RWPE1 (cell line): ENCODE data around the gene RASSF1.
"Not testable (repeated sequence)": the region's sequence is repeated elsewhere in the genome, so short reads cannot be mapped to it uniquely, and the experiment has no call there.

Experiments used
- CTCF ChIA-PET: fragments of 350-600 bp; sonication (Branson Sonifier 250); formaldehyde crosslinking; extraction: SDS; loops from one replicate; lab custom pipeline; 2021; lab: Yijun Ruan, JAX
- POLR2A ChIA-PET: fragments of 400-600 bp; formaldehyde crosslinking; extraction: SDS; loops from one replicate; lab custom pipeline; 2020; ENCODE audit warnings: antibody characterized with exemption; ENCODE audit not compliant: low non-redundant PET; lab: Yijun Ruan, JAX
- DNase-seq: peaks from one replicate; pipeline ENCODE4 v3.0.0; 2012; ENCODE audit warnings: low spot score
- H3K27ac ChIP-seq: fragments of 450-650 bp; 2 replicates; pipeline ENCODE4 v1.5.1; 2017
- CTCF ChIP-seq: fragments of 450-650 bp; conservative IDR thresholded peaks from 2 replicates; pipeline ENCODE4 v1.5.1; 2017; ENCODE audit warnings: low read depth, mild to moderate bottlenecking

Gene RASSF1

GRCh38 chr3:50314342-50314741 is 26.3 kb downstream of the RASSF1 start:
- peak overlapping the region; percentile 97 for H3K27ac ChIP-seq
- POLR2A ChIA-PET, result no interaction called here
- CTCF ChIA-PET, result no interaction called here
- no peak for TF ChIP-seq CTCF
- no peak for DNase-seq

- CTCF ChIA-PET, POLR2A ChIA-PET, H3K27ac ChIP-seq, DNase-seq: not testable (repeated sequence)
These were observed 28.6 kb downstream of the RASSF1 start for GRCh38 chr3:50312041-50312440.

GRCh38 chr3:50304601-50305000 is 36.0 kb downstream of the RASSF1 start:
- TF ChIP-seq CTCF, result no peak
- ChIA-PET CTCF (interaction anchor here (0.6 kb wide), 1 partner anchor 19 kb away, joined by 5 read pairs; no protein-coding TSS in a partner anchor), POLR2A (no interaction called here)
- no peak for DNase-seq
- H3K27ac ChIP-seq, result no peak overlapping the region

- no peak for DNase-seq
- TF ChIP-seq CTCF, result no peak; the same call in 1 of the 2 replicates
- ChIA-PET CTCF (interaction anchor here (0.6 kb wide), 1 partner anchor 784 kb away, joined by 3 read pairs; no protein-coding TSS in a partner anchor), POLR2A (no interaction called here)
- peak within 1 kb of the TSS; percentile 93 for H3K27ac ChIP-seq
These were observed 37.4 kb downstream of the RASSF1 start, which contains the start of gene HYAL1 for GRCh38 chr3:50303013-50303815. TSS of gene HYAL1 (minus strand) at chr3:50303574. CDS start at chr3:50302956, 618 bp downstream.

GRCh38 chr3:50302095-50303012 is 38.3 kb downstream of the RASSF1 start:
- DNase-seq, result no peak
- POLR2A ChIA-PET, result no interaction called here
- H3K27ac ChIP-seq, result peak overlapping the region; percentile 93
- no peak for TF ChIP-seq CTCF
- CTCF ChIA-PET, result no interaction called here

- CTCF ChIA-PET, result no interaction called here
- POLR2A ChIA-PET, result no interaction called here
- no peak for DNase-seq
- TF ChIP-seq CTCF, result no peak
- H3K27ac ChIP-seq, result peak overlapping the region; percentile 93
These were observed 39.9 kb downstream of the RASSF1 start for GRCh38 chr3:50300681-50301254.
